Measurements from ENCODE around the gene ZNF83. TPM values are rescaled to one million over a fixed set of nuclear protein-coding genes. Genes with fewer than 3 reads are reported as not detected.

Gene ZNF83
- total RNA-seq, 1 experiment from 2014 or later: 34.1 TPM

Other genes with a start within 250 kb of the ZNF83 start
- gene ZNF528, start 240.5 kb downstream of the ZNF83 start, total RNA-seq (2021): 20.8 to 21.1 TPM (median 20.8 TPM) in 3 replicates
- gene ZNF534, start 209.2 kb downstream of the ZNF83 start, total RNA-seq (2021): 0.23 to 0.42 TPM (median 0.37 TPM) in 3 replicates
- gene ZNF578, start 184.8 kb downstream of the ZNF83 start, total RNA-seq (2021): 21.1 to 26.6 TPM (median 21.9 TPM) in 3 replicates
- gene ZNF808, start 110.7 kb downstream of the ZNF83 start, total RNA-seq (2021): 47.1 to 59.2 TPM (median 49.2 TPM) in 3 replicates
- 34.6 to 40.3 TPM (median 35.0 TPM) in 3 replicates for gene ZNF701, start 68.1 kb downstream of the ZNF83 start, total RNA-seq (2021)
- 18.0 to 22.4 TPM (median 19.9 TPM) in 3 replicates for gene ZNF611, start 96.7 kb upstream of the ZNF83 start, total RNA-seq (2021)
- gene ZNF600, start 148.4 kb upstream of the ZNF83 start, total RNA-seq (2021): 11.7 to 13.4 TPM (median 13.2 TPM) in 3 replicates
- gene ZNF28, start 183.3 kb upstream of the ZNF83 start, total RNA-seq (2021): 25.7 to 26.7 TPM (median 26.1 TPM) in 3 replicates
- gene ZNF468, start 219.3 kb upstream of the ZNF83 start, total RNA-seq (2021): 26.9 to 32.0 TPM (median 29.5 TPM) in 3 replicates